ENCODE measurements around the gene ZNF593OS.

ZNF593OS gene

GRCh38 chr1:26158908-26159742 is 12.5 kb downstream of the ZNF593OS start, which contains the start of gene FAM110D:
TSS of gene FAM110D (plus strand) at chr1:26159079. CDS start at chr1:26161292, 2,213 bp downstream.
- DNase-seq, result no peak

GRCh38 chr1:26158271-26158907 is 13.2 kb downstream of the ZNF593OS start:
- no peak for DNase-seq

- no peak for DNase-seq
Measured at GRCh38 chr1:26156285-26157038, 15.2 kb downstream of the ZNF593OS start.

GRCh38 chr1:26155370-26156284 is 16.0 kb downstream of the ZNF593OS start:
- DNase-seq, result no peak

- no peak for DNase-seq
Measured at GRCh38 chr1:26154750-26155149, 16.9 kb downstream of the ZNF593OS start.

- no peak for DNase-seq
Measured at GRCh38 chr1:26153966-26154532, 17.6 kb downstream of the ZNF593OS start.

GRCh38 chr1:26148887-26149286 is 22.7 kb downstream of the ZNF593OS start:
- DNase-seq, result no peak

- no peak for DNase-seq
Measured at GRCh38 chr1:26145960-26146294, 25.7 kb downstream of the ZNF593OS start.

- peak; percentile 77 for DNase-seq
Measured at GRCh38 chr1:26145041-26145959, 26.3 kb downstream of the ZNF593OS start.

- no peak for DNase-seq
Measured at GRCh38 chr1:26142159-26142558, 29.5 kb downstream of the ZNF593OS start.

- DNase-seq, result no peak
Measured at GRCh38 chr1:26138974-26139558, 32.6 kb downstream of the ZNF593OS start.

- DNase-seq, result no peak
Measured at GRCh38 chr1:26134466-26134865, 37.2 kb downstream of the ZNF593OS start.

- DNase-seq, result no peak
Measured at GRCh38 chr1:26132834-26133167, 38.8 kb downstream of the ZNF593OS start.

- no peak for DNase-seq
Measured at GRCh38 chr1:26132128-26132833, 39.4 kb downstream of the ZNF593OS start.

GRCh38 chr1:26130695-26131094 is 40.9 kb downstream of the ZNF593OS start:
- DNase-seq, result no peak

GRCh38 chr1:26129778-26130177 is 41.9 kb downstream of the ZNF593OS start:
- no peak for DNase-seq

- no peak for DNase-seq
Measured at GRCh38 chr1:26127235-26128163, 44.1 kb downstream of the ZNF593OS start.

GRCh38 chr1:26126321-26127084 is 45.1 kb downstream of the ZNF593OS start:
- DNase-seq, result peak; percentile 95
